HG03354 (cell line): ENCODE data around the gene RBM6.

Source experiments
- ATAC-seq: cut with Tn5 transposase; IDR thresholded peaks from one replicate; pipeline ENCODE4 v1.9.1; 2021; ENCODE audit warnings: mild to moderate bottlenecking; ENCODE audit not compliant: unreplicated experiment, poor library complexity, severe bottlenecking

The RBM6 gene

GRCh38 chr3:50123394-50124051, 183.6 kb downstream of the RBM6 start:
- no peak for ATAC-seq

GRCh38 chr3:50124052-50124799, 184.3 kb downstream of the RBM6 start:
- ATAC-seq, result no peak

- no peak for ATAC-seq
Observed at GRCh38 chr3:50124800-50125178, 184.8 kb downstream of the RBM6 start.

GRCh38 chr3:50125541-50126286, 185.8 kb downstream of the RBM6 start:
- no peak for ATAC-seq

- ATAC-seq, result no peak
Observed at GRCh38 chr3:50126287-50127211, 186.6 kb downstream of the RBM6 start.
